Mammary epithelial cell (primary cell): ENCODE data around the gene MUC3A.

Source experiments
- EZH2 ChIP-seq: IDR thresholded peaks from 2 replicates; pipeline ENCODE4 v1.6.1; 2012; ENCODE audit warnings: low read length, inconsistent platforms, borderline replicate concordance
- TF ChIP-seq, protein P1 (sequence below), 2 donors: IDR thresholded peaks in 1 of 2; conservative IDR thresholded peaks in 1 of 2; 2 replicates each; pipeline ENCODE4 v1.5.1; 2011 to 2012; ENCODE audit warnings: inconsistent platforms in 2 of 2, low read length in 2 of 2, mild to moderate bottlenecking in 2 of 2, control low read depth in 1 of 2, low read depth in 1 of 2; ENCODE audit not compliant: insufficient read depth in 1 of 2; ENCODE audit errors: extremely low read depth in 1 of 2

DNA sequence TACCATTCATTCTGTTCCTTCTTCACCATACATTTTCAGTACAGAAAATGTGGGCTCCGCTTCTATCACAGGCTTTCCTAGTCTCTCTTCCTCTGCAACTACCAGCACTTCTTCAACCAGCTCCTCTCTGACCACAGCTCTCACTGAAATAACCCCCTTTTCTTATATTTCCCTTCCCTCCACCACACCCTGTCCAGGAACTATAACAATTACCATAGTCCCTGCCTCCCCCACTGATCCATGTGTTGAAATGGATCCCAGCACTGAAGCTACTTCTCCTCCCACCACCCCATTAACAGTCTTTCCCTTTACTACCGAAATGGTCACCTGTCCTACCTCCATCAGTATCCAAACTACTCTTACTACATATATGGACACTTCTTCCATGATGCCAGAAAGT is 10.6 kb downstream of the MUC3A start:
- TF ChIP-seq, protein P1, sequence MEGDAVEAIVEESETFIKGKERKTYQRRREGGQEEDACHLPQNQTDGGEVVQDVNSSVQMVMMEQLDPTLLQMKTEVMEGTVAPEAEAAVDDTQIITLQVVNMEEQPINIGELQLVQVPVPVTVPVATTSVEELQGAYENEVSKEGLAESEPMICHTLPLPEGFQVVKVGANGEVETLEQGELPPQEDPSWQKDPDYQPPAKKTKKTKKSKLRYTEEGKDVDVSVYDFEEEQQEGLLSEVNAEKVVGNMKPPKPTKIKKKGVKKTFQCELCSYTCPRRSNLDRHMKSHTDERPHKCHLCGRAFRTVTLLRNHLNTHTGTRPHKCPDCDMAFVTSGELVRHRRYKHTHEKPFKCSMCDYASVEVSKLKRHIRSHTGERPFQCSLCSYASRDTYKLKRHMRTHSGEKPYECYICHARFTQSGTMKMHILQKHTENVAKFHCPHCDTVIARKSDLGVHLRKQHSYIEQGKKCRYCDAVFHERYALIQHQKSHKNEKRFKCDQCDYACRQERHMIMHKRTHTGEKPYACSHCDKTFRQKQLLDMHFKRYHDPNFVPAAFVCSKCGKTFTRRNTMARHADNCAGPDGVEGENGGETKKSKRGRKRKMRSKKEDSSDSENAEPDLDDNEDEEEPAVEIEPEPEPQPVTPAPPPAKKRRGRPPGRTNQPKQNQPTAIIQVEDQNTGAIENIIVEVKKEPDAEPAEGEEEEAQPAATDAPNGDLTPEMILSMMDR (conservative IDR thresholded peaks at IDR 0.05 in 1 of 2, IDR thresholded peaks at IDR 0.05 in 1 of 2; ENCODE audit: extremely low read depth in 1 of 2, insufficient read depth in 1 of 2, low read depth in 1 of 2, low read length in 2 of 2): no peak
- TF ChIP-seq EZH2: no peak
